ENCODE results near the gene MFAP2.

The MFAP2 gene

GRCh38 chr1:16978567-16979474, 1.6 kb downstream of the MFAP2 start:
- Mint-ChIP-seq H3K27ac (no peak overlapping the region), H3K4me1 (peaks cover 74% of the 10 kb centered on the region), H3K4me3 (peak overlapping the region; percentile 85), H3K9me3 (no peaks in the 10 kb centered on the region), H3K27me3 (ENCODE audit: low read depth, poor library complexity) (peaks cover 7% of the 10 kb centered on the region), H3K36me3 (ENCODE audit: low read depth) (no peaks in the 10 kb centered on the region)
- no peak for TF ChIP-seq CTCF (IDR thresholded peaks at IDR 0.05)
- no peak for DNase-seq

- no peak overlapping the region for H3K27ac Mint-ChIP-seq
- no peak for TF ChIP-seq CTCF (IDR thresholded peaks at IDR 0.05)
- no peaks in the 10 kb centered on the region for H3K36me3 Mint-ChIP-seq (ENCODE audit: low read depth)
- H3K4me3 Mint-ChIP-seq: peak overlapping the region; percentile 59
- H3K27me3 Mint-ChIP-seq (ENCODE audit: low read depth, poor library complexity): peaks cover 7% of the 10 kb centered on the region
- H3K4me1 Mint-ChIP-seq: peaks cover 70% of the 10 kb centered on the region
- DNase-seq: no peak
- H3K9me3 Mint-ChIP-seq: no peaks in the 10 kb centered on the region
Observed at GRCh38 chr1:16978139-16978538, 2.3 kb downstream of the MFAP2 start.

GRCh38 chr1:16977377-16977776, 3.0 kb downstream of the MFAP2 start:
- Mint-ChIP-seq H3K27me3 (ENCODE audit: low read depth, poor library complexity) (peaks cover 7% of the 10 kb centered on the region), H3K4me1 (peaks cover 70% of the 10 kb centered on the region), H3K9me3 (no peaks in the 10 kb centered on the region), H3K36me3 (ENCODE audit: low read depth) (peaks cover 4% of the 10 kb centered on the region), H3K27ac (peak overlapping the region; percentile 79), H3K4me3 (no peak overlapping the region)
- TF ChIP-seq CTCF (IDR thresholded peaks at IDR 0.05): no peak
- DNase-seq: no peak

GRCh38 chr1:16976966-16977365, 3.5 kb downstream of the MFAP2 start:
- peak overlapping the region; percentile 68 for H3K27ac Mint-ChIP-seq
- DNase-seq: no peak
- no peak for TF ChIP-seq CTCF (IDR thresholded peaks at IDR 0.05)
- peaks cover 7% of the 10 kb centered on the region for H3K27me3 Mint-ChIP-seq (ENCODE audit: low read depth, poor library complexity)
- no peak overlapping the region for H3K4me3 Mint-ChIP-seq
- no peaks in the 10 kb centered on the region for H3K9me3 Mint-ChIP-seq
- H3K4me1 Mint-ChIP-seq: peaks cover 70% of the 10 kb centered on the region
- peaks cover 4% of the 10 kb centered on the region for H3K36me3 Mint-ChIP-seq (ENCODE audit: low read depth)

GRCh38 chr1:16975838-16976237, 4.6 kb downstream of the MFAP2 start:
- no peak for DNase-seq
- TF ChIP-seq CTCF (IDR thresholded peaks at IDR 0.05): no peak
- H3K9me3 Mint-ChIP-seq: no peaks in the 10 kb centered on the region
- peak overlapping the region; percentile 98 for H3K27ac Mint-ChIP-seq
- H3K4me3 Mint-ChIP-seq: no peak overlapping the region
- peaks cover 66% of the 10 kb centered on the region for H3K4me1 Mint-ChIP-seq
- H3K36me3 Mint-ChIP-seq (ENCODE audit: low read depth): peaks cover 4% of the 10 kb centered on the region
- H3K27me3 Mint-ChIP-seq (ENCODE audit: low read depth, poor library complexity): peaks cover 2% of the 10 kb centered on the region

- Mint-ChIP-seq H3K27me3 (ENCODE audit: low read depth, poor library complexity) (no peaks in the 10 kb centered on the region), H3K27ac (peak overlapping the region; percentile 98), H3K4me3 (no peak overlapping the region), H3K4me1 (peaks cover 67% of the 10 kb centered on the region), H3K36me3 (ENCODE audit: low read depth) (peaks cover 4% of the 10 kb centered on the region), H3K9me3 (no peaks in the 10 kb centered on the region)
- no peak for DNase-seq
- no peak for TF ChIP-seq CTCF (IDR thresholded peaks at IDR 0.05)
Observed at GRCh38 chr1:16975211-16975610, 5.2 kb downstream of the MFAP2 start.

All from nephron progenitor cell (in vitro differentiated cells).